SIG-M5 treated with dmso at 0.1 percent for 504 hours (cell line): Measurements from ENCODE around the gene INPP5A.

Source experiments
- DNase-seq: peaks from one replicate; lab custom pipeline; 2025; ENCODE audit not compliant: unreplicated experiment; lab: John Stamatoyannopoulos, UW

INPP5A gene

GRCh38 chr10:132776186-132776585, 238.6 kb downstream of the INPP5A start:
- DNase-seq = no peak

- no peak for DNase-seq
Measured at GRCh38 chr10:132776821-132777220, 239.2 kb downstream of the INPP5A start.

- DNase-seq = no peak
Measured at GRCh38 chr10:132777441-132777840, 239.9 kb downstream of the INPP5A start.

- DNase-seq = no peak
Measured at GRCh38 chr10:132779549-132780294, 242.1 kb downstream of the INPP5A start.

GRCh38 chr10:132780356-132780755, 242.8 kb downstream of the INPP5A start:
- no peak for DNase-seq

GRCh38 chr10:132781556-132781955, 244.0 kb downstream of the INPP5A start:
- no peak for DNase-seq

- DNase-seq = no peak
Measured at GRCh38 chr10:132783165-132783939, 245.8 kb downstream of the INPP5A start.

- DNase-seq = no peak
Measured at GRCh38 chr10:132783940-132784865, 246.6 kb downstream of the INPP5A start.

- no peak for DNase-seq
Measured at GRCh38 chr10:132784866-132785722, 247.5 kb downstream of the INPP5A start.

GRCh38 chr10:132785723-132786475, 248.3 kb downstream of the INPP5A start, which contains the start of gene NKX6-2:
Gene NKX6-2, minus strand, starts transcription at chr10:132786147. Its CDS starts 199 bp downstream, at chr10:132785948.
- DNase-seq = no peak

GRCh38 chr10:132786476-132786883, 248.9 kb downstream of the INPP5A start:
- no peak for DNase-seq

GRCh38 chr10:132786884-132787494, 249.4 kb downstream of the INPP5A start:
- DNase-seq = no peak

GRCh38 chr10:132787495-132788179, 250.1 kb downstream of the INPP5A start:
- DNase-seq = no peak

- no peak for DNase-seq
Measured at GRCh38 chr10:132788180-132788830, 250.7 kb downstream of the INPP5A start.

GRCh38 chr10:132788831-132789219, 251.2 kb downstream of the INPP5A start:
- DNase-seq = no peak

- DNase-seq = no peak
Measured at GRCh38 chr10:132789659-132790148, 252.1 kb downstream of the INPP5A start.

- no peak for DNase-seq
Measured at GRCh38 chr10:132790470-132790869, 252.9 kb downstream of the INPP5A start.
